HL-60 (cell line): Measurements from ENCODE around the gene CCZ1B.
A peak's percentile ranks its signal among the peaks of the same experiment; 100 is the strongest.
"Not testable (repeated sequence)": the region's sequence is repeated elsewhere in the genome, so short reads cannot be mapped to it uniquely, and the experiment has no call there.

Experiments used
- DNase-seq, 2 experiments: peaks; one replicate each; pipeline ENCODE4 v3.0.0-alpha.2; 2010 to 2020; ENCODE audit warnings: low read depth in 1 of 2, low spot score in 1 of 2
- H3K27ac ChIP-seq: fragments of 250-450 bp; sonication (Bioruptor Pico); replicated peaks from 2 replicates; pipeline ENCODE4 v1.5.1; 2020; ENCODE audit warnings: mild to moderate bottlenecking, moderate library complexity
- H3K27me3 ChIP-seq: fragments of 250-450 bp; sonication (Bioruptor Pico); 2 replicates; pipeline ENCODE4 v1.5.1; 2021; ENCODE audit warnings: mild to moderate bottlenecking, moderate library complexity; ENCODE audit not compliant: insufficient read depth, poor library complexity, severe bottlenecking
- H3K4me3 ChIP-seq: replicated peaks from 2 replicates; pipeline ENCODE4 v1.5.1; 2011; ENCODE audit warnings: mild to moderate bottlenecking, control low read depth, low read length; ENCODE audit not compliant: insufficient read depth
- CTCF ChIP-seq: IDR thresholded peaks from one replicate; pipeline ENCODE4 v1.5.1; 2011; ENCODE audit warnings: low read length, control low read depth, inconsistent platforms; ENCODE audit not compliant: insufficient read depth
- GABPA ChIP-seq: IDR thresholded peaks from 2 replicates; pipeline ENCODE4 v1.6.1; 2012; ENCODE audit warnings: low read depth
- POLR2AphosphoS5 ChIP-seq: IDR thresholded peaks from 2 replicates; pipeline ENCODE4 v1.6.1; 2012; ENCODE audit warnings: low read depth
- SPI1 ChIP-seq: IDR thresholded peaks from 2 replicates; pipeline ENCODE4 v1.6.1; 2012; ENCODE audit warnings: low read depth, mild to moderate bottlenecking, borderline replicate concordance
- long read RNA-seq: library from polyadenylated mRNA; unstranded; transcript quantifications from one replicate; pipeline ENCODE4 v2.0.0, GENCODE V29; 2020

Gene CCZ1B
- long read RNA-seq, transcript CCZ1B-201 (15 exons, 2,885 nt), result major isoform, 20 of 31 reads
- long read RNA-seq, partial matches to known transcripts, result 4 of 31 reads
- long read RNA-seq, other reads (novel, unspliced or antisense), result 4 of 31 reads

- Histone ChIP-seq H3K27ac (peak within 1 kb of the TSS; percentile 76), H3K4me3 (peak within 1 kb of the TSS; percentile 38)
- peak; percentile 45 to 85 for DNase-seq
- TF ChIP-seq SPI1 (peak; percentile 15; the same call in 1 of the 2 replicates), POLR2AphosphoS5 (peak; percentile 64), GABPA (peak; percentile 90)
- not testable (repeated sequence) for H3K27me3 ChIP-seq
These were observed at the start of gene CCZ1B for GRCh38 chr7:6826151-6826550. CCZ1B (minus strand) TSS chr7:6826275; CDS start chr7:6826197, 78 bp downstream.

- not testable (repeated sequence) for H3K27ac ChIP-seq, H3K4me3 ChIP-seq, H3K27me3 ChIP-seq, DNase-seq
These were observed 48.9 kb upstream of the CCZ1B start for GRCh38 chr7:6875022-6875421.

DNA sequence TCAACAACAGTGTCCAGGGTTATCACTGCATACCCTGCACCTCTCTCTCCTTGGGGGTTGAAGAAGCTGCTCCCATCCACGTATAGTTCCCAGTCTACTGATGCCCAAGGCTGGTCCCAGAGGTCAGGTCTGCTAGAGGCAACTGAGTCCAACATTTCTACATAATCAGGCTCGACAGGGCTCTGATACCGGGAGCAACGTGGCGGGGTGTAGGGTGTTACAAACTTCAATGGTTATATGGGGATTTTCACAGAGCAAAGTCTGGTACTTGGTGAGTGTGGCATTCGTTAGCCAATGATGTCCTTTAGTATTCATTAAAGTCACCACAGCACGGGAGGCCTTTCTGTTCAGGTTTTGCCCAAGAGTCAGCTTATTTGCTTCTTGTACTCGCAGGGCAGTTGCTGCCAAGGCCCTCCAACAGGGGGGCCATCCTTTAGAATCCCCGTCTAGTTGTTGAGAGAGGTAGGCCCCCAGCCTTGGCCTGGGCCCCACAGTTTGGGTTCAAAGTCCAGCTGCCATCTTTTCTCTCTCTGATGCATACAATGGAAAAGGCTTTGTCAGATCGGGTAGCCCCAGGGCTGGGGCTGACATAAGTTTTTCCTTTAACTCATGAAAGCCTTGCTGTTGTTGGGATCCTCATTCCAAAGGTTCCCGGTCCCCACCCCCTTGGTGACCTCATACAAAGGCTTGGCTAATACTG lies 46.3 kb upstream of the CCZ1B start:
- not testable (repeated sequence) for DNase-seq, H3K4me3 ChIP-seq, H3K27me3 ChIP-seq, H3K27ac ChIP-seq

DNA sequence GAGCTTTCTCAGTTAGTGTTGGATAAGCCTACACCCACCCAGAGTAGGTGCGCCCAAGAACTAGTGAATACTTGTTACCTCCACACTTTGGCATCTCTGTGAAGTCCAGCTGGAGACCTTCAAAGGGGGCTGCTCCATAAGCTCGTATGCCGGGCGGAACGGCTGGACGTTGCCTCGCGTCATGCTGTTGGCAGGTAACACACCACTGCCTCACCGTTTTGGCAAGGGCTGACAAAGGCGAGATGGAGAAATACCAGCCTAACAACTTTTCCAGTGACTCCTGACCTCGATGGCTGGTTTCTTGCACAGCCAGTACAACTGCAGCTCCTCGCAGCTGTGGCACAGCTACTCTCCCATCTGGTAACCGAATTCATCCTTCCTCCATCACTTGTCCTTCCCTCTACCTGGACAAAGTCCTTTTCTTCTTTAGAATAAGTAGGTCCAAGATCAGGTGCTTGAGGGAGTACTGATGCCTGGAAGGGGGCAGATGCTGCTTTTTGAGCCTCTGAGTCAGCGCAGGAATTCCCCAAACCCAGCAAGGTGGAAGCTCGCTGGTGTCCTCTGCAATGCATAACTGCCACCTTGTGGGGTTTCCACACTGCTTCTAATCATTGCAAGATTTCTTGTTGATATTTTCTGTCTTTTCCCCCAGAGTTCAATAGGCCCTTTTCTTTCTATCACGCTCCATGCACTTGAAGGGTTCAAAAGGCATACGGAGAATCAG lies 45.5 kb upstream of the CCZ1B start:
- H3K27ac ChIP-seq, H3K4me3 ChIP-seq, DNase-seq, H3K27me3 ChIP-seq: not testable (repeated sequence)

GRCh38 chr7:6864751-6865150 lies 38.7 kb upstream of the CCZ1B start:
- H3K27ac ChIP-seq, DNase-seq, H3K27me3 ChIP-seq, H3K4me3 ChIP-seq: not testable (repeated sequence)

GRCh38 chr7:6864188-6864587 lies 38.1 kb upstream of the CCZ1B start:
- not testable (repeated sequence) for H3K4me3 ChIP-seq, DNase-seq

DNA sequence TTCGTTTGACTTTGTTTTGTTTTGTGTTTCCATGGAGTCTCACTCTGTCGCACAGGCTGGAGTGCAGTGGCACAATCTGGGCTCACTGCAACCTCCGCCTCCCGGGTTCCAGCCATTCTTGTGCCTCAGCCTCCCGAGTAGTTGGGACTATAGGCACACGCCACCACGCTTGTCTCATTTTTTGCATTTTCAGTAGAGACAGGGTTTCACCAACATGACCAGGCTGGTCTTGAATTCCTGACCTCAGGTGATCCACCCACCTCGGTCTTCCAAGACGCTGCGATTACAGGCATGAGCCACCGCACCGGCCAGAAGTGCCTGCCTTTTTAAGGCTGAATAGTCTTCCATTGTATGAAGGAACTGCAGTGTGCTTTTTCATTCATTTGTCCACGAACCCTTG lies 36.8 kb upstream of the CCZ1B start:
- not testable (repeated sequence) for DNase-seq, H3K27ac ChIP-seq, H3K27me3 ChIP-seq, H3K4me3 ChIP-seq

More at GRCh38 chr7:6864188-6864587, 38.1 kb upstream of the CCZ1B start:
- H3K27ac ChIP-seq, H3K27me3 ChIP-seq: not testable (repeated sequence)

GRCh38 chr7:6857721-6858314 lies 31.7 kb upstream of the CCZ1B start:
- DNase-seq, result peak; percentile 8 to 76
- not testable (repeated sequence) for H3K27ac ChIP-seq, H3K27me3 ChIP-seq, H3K4me3 ChIP-seq
- TF ChIP-seq CTCF, result peak; percentile 19

GRCh38 chr7:6855563-6856131 lies 29.6 kb upstream of the CCZ1B start:
- not testable (repeated sequence) for H3K27me3 ChIP-seq, DNase-seq, H3K4me3 ChIP-seq, H3K27ac ChIP-seq

DNA sequence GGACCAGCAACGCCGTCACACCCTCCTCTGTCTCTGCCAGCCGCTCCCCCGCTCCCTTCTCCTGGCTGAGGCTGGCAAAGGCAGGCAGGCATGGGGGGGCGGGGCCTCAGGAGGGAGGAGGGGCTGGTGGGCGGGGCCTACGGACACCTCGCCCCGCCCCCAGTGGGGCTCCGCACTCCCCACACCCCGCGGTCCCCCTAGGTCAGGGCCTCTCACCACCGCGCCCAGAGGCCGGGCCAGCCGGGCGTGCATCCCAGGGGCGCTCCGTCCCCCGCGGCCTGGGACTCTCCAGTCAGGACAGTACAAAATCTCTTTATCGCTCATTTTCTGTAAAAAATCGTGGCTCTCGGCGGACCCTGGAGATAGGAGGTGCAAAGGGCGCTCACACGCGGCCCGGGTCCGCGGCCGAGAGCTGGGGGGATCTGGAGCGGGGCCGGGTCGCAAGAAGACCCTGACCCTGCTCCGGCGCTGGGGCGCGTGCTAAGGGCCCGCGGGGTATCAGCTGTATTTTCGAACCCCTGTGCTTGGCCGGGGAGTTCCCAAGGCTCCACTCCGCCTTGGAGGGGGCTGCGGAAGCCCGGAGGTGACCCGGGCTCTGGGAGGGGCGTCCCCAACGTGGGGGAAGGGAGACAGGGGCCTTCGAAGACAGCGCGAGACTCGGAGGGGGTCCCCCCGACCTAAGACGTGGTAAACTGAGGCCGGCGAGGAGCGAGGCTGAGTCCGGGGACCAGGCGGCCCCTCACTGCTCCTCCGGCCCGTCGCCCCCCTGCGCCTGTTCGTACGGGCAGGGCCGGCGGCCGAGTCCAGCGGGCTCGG lies 28.9 kb upstream of the CCZ1B start:
- not testable (repeated sequence) for H3K27ac ChIP-seq, H3K27me3 ChIP-seq, DNase-seq, H3K4me3 ChIP-seq

DNA sequence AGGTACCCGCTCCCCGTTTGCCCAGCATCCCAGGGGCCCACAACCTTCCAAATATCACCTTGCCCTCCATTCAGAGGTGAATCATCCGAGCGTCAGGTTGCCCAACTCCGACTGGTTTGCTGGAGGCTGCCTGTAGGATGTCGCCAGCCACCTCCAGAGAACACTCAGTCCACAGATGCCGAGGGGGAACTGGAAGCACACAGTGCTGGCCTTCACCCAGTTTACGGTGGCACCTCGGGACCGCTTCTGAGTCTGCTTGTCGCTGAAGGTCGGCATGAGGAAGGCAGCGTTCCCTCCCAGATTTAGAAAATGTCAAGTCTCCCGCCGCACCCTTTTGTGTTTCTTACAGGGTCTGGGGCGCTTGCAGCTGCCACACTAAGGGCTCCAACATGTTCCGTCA lies 27.6 kb upstream of the CCZ1B start:
- not testable (repeated sequence) for DNase-seq, H3K27me3 ChIP-seq, H3K27ac ChIP-seq, H3K4me3 ChIP-seq

- not testable (repeated sequence) for DNase-seq, H3K27me3 ChIP-seq, H3K27ac ChIP-seq, H3K4me3 ChIP-seq
These were observed 23.1 kb upstream of the CCZ1B start for GRCh38 chr7:6849127-6849526.
